ENCODE results near the gene CASS4. TPM values are rescaled to one million over a fixed set of nuclear protein-coding genes. Genes with fewer than 3 reads are reported as not detected.
A peak's percentile ranks its signal among the peaks of the same experiment; 100 is the strongest.

Gene CASS4
- total RNA-seq, 1 donor from 2014 or later, result 0.10 TPM

- H3K27me3 Mint-ChIP-seq (ENCODE audit: low read depth), result no peaks in the 10 kb centered on the region
- peaks cover 3% of the 10 kb centered on the region for H3K36me3 Mint-ChIP-seq (ENCODE audit: low read depth)
- no peak for DNase-seq (ENCODE audit: low spot score)
- H3K9me3 Mint-ChIP-seq (ENCODE audit: low read depth), result no peaks in the 10 kb centered on the region
- H3K4me1 Mint-ChIP-seq (ENCODE audit: low read depth), result peaks cover 20% of the 10 kb centered on the region
- no peak overlapping the region for H3K4me3 Mint-ChIP-seq (ENCODE audit: unreplicated experiment)
- TF ChIP-seq CTCF (IDR thresholded peaks at IDR 0.05), result no peak
- H3K27ac Mint-ChIP-seq (ENCODE audit: unreplicated experiment), result peak overlapping the region; percentile 15
These were observed 11.2 kb downstream of the CASS4 start for GRCh38 chr20:56423211-56423610.

- H3K4me1 Mint-ChIP-seq (ENCODE audit: low read depth), result peaks cover 18% of the 10 kb centered on the region
- H3K27ac Mint-ChIP-seq (ENCODE audit: unreplicated experiment), result no peak overlapping the region
- peaks cover 3% of the 10 kb centered on the region for H3K36me3 Mint-ChIP-seq (ENCODE audit: low read depth)
- DNase-seq (ENCODE audit: low spot score), result no peak
- no peak for TF ChIP-seq CTCF (IDR thresholded peaks at IDR 0.05)
- H3K4me3 Mint-ChIP-seq (ENCODE audit: unreplicated experiment), result no peak overlapping the region
- no peaks in the 10 kb centered on the region for H3K9me3 Mint-ChIP-seq (ENCODE audit: low read depth)
- H3K27me3 Mint-ChIP-seq (ENCODE audit: low read depth), result no peaks in the 10 kb centered on the region
These were observed 11.8 kb downstream of the CASS4 start for GRCh38 chr20:56423886-56424285.

- Mint-ChIP-seq H3K4me1 (ENCODE audit: low read depth) (peaks cover 24% of the 10 kb centered on the region), H3K27ac (ENCODE audit: unreplicated experiment) (no peak overlapping the region), H3K4me3 (ENCODE audit: unreplicated experiment) (no peak overlapping the region)
These were observed 12.9 kb downstream of the CASS4 start for GRCh38 chr20:56424931-56425330.

GRCh38 chr20:56426026-56426425 lies 14.0 kb downstream of the CASS4 start:
- no peaks in the 10 kb centered on the region for H3K36me3 Mint-ChIP-seq (ENCODE audit: low read depth)
- DNase-seq (ENCODE audit: low spot score), result no peak
- no peaks in the 10 kb centered on the region for H3K9me3 Mint-ChIP-seq (ENCODE audit: low read depth)
- no peak for TF ChIP-seq CTCF (IDR thresholded peaks at IDR 0.05)
- no peak overlapping the region for H3K4me3 Mint-ChIP-seq (ENCODE audit: unreplicated experiment)
- H3K27ac Mint-ChIP-seq (ENCODE audit: unreplicated experiment), result no peak overlapping the region
- H3K27me3 Mint-ChIP-seq (ENCODE audit: low read depth), result no peaks in the 10 kb centered on the region
- peaks cover 25% of the 10 kb centered on the region for H3K4me1 Mint-ChIP-seq (ENCODE audit: low read depth)

More at GRCh38 chr20:56424931-56425330, 12.9 kb downstream of the CASS4 start:
- H3K27me3 Mint-ChIP-seq (ENCODE audit: low read depth), result no peaks in the 10 kb centered on the region
- TF ChIP-seq CTCF (IDR thresholded peaks at IDR 0.05), result no peak
- H3K36me3 Mint-ChIP-seq (ENCODE audit: low read depth), result no peaks in the 10 kb centered on the region
- no peak for DNase-seq (ENCODE audit: low spot score)
- H3K9me3 Mint-ChIP-seq (ENCODE audit: low read depth), result no peaks in the 10 kb centered on the region

GRCh38 chr20:56426926-56427325 lies 14.9 kb downstream of the CASS4 start:
- H3K4me3 Mint-ChIP-seq (ENCODE audit: unreplicated experiment), result no peak overlapping the region
- H3K4me1 Mint-ChIP-seq (ENCODE audit: low read depth), result peaks cover 23% of the 10 kb centered on the region
- no peak for DNase-seq (ENCODE audit: low spot score)
- H3K27ac Mint-ChIP-seq (ENCODE audit: unreplicated experiment), result no peak overlapping the region
- no peaks in the 10 kb centered on the region for H3K27me3 Mint-ChIP-seq (ENCODE audit: low read depth)
- H3K36me3 Mint-ChIP-seq (ENCODE audit: low read depth), result no peaks in the 10 kb centered on the region
- H3K9me3 Mint-ChIP-seq (ENCODE audit: low read depth), result no peaks in the 10 kb centered on the region
- TF ChIP-seq CTCF (IDR thresholded peaks at IDR 0.05), result no peak
